GM23248 (cell line): ENCODE results near the gene HSPA12B. TPM values are rescaled to one million over a fixed set of nuclear protein-coding genes. Genes with fewer than 3 reads are reported as not detected.

Source experiments
- DNase-seq: peaks from one replicate; pipeline ENCODE4 v3.0.0-alpha.2; 2015
- H2AFZ ChIP-seq: fragments of 200-600 bp; sonication (generic); 2 replicates; pipeline ENCODE4 v1.6.1; 2016; ENCODE audit warnings: antibody characterized with exemption
- H3F3A ChIP-seq: fragments of 200-600 bp; sonication (generic); 2 replicates; pipeline ENCODE4 v1.6.1; 2016; ENCODE audit warnings: mild to moderate bottlenecking, antibody characterized with exemption, mixed run types; ENCODE audit not compliant: insufficient read depth
- H3K27ac ChIP-seq: fragments of 200-600 bp; sonication (generic); 2 replicates; pipeline ENCODE4 v1.5.1; 2016; ENCODE audit warnings: mild to moderate bottlenecking
- H3K27me3 ChIP-seq: fragments of 200-600 bp; sonication (generic); replicated peaks from 2 replicates; pipeline ENCODE4 v1.6.1; 2016; ENCODE audit warnings: mild to moderate bottlenecking; ENCODE audit not compliant: insufficient read depth
- H3K36me3 ChIP-seq: fragments of 200-600 bp; sonication (generic); 2 replicates; pipeline ENCODE4 v1.6.1; 2016; ENCODE audit warnings: low read depth, mild to moderate bottlenecking
- H3K4me1 ChIP-seq: fragments of 200-600 bp; sonication (generic); 2 replicates; pipeline ENCODE4 v1.6.1; 2016; ENCODE audit warnings: mild to moderate bottlenecking; ENCODE audit not compliant: insufficient read depth
- H3K4me2 ChIP-seq: fragments of 200-600 bp; sonication (generic); one replicate; pipeline ENCODE4 v1.6.1; 2016; ENCODE audit warnings: mild to moderate bottlenecking; ENCODE audit not compliant: unreplicated experiment
- H3K4me3 ChIP-seq: fragments of 200-600 bp; sonication (generic); 2 replicates; pipeline ENCODE4 v1.5.1; 2016; ENCODE audit warnings: mild to moderate bottlenecking
- H3K79me2 ChIP-seq: fragments of 200-600 bp; sonication (generic); 2 replicates; pipeline ENCODE4 v1.6.1; 2016; ENCODE audit warnings: mild to moderate bottlenecking; ENCODE audit not compliant: insufficient read depth
- H3K9ac ChIP-seq: fragments of 200-600 bp; sonication (generic); 2 replicates; pipeline ENCODE4 v1.6.1; 2016; ENCODE audit warnings: mild to moderate bottlenecking
- H3K9me2 ChIP-seq: fragments of 200-600 bp; sonication (generic); 2 replicates; pipeline ENCODE4 v1.6.1; 2016; ENCODE audit warnings: mixed run types, mild to moderate bottlenecking, moderate library complexity; ENCODE audit not compliant: insufficient read depth
- H3K9me3 ChIP-seq: fragments of 200-600 bp; sonication (generic); one replicate; pipeline ENCODE4 v1.6.1; 2017; ENCODE audit warnings: low read depth
- H4K20me1 ChIP-seq: fragments of 200-600 bp; sonication (generic); 2 replicates; pipeline ENCODE4 v1.6.0; 2016; ENCODE audit not compliant: insufficient read depth
- EZH2 ChIP-seq: fragments of 200-600 bp; sonication (generic); IDR thresholded peaks from 2 replicates; pipeline ENCODE4 v1.6.1; 2018; ENCODE audit warnings: antibody characterized with exemption, mild to moderate bottlenecking; ENCODE audit not compliant: insufficient read depth, poor library complexity, severe bottlenecking
- EZH2phosphoT487 ChIP-seq: fragments of 200-600 bp; sonication (generic); IDR thresholded peaks from 2 replicates; pipeline ENCODE4 v1.6.1; 2018; ENCODE audit warnings: antibody characterized with exemption, moderate library complexity, mild to moderate bottlenecking, low read depth; ENCODE audit not compliant: insufficient read depth
- WGBS, 2 experiments: methylation state at CpG; one replicate each; pipeline ENCODE4 v1.1.6; 2015 to 2017; ENCODE audit warnings: low lambda C conversion rate in 2 of 2, low coverage in 1 of 2; ENCODE audit errors: missing lambda C conversion rate in 2 of 2; 5-methylcytosine and 5-hydroxymethylcytosine counted together
- in situ Hi-C: fragments of 300-500 bp; cut with MboI; formaldehyde crosslinking; loops from 2 replicates; pipeline ENCODE4 v1.15.0; 2020
- polyA plus RNA-seq: library from polyadenylated mRNA; unstranded; fragments of >200 nt; fragmentation: Nextera tagmentation; extraction: Ambion mirVana; gene quantifications from 2 replicates; pipeline ENCODE4 v1.2.1, GENCODE V29; 2016
- total RNA-seq: library from RNA; depleted of rRNA; stranded (reverse); fragments of >200 nt; shearing (Covaris generic); gene quantifications from 2 replicates; pipeline ENCODE4 v1.2.3, GENCODE V29; 2014

HSPA12B gene
- total and polyA plus RNA-seq, 2 experiments from 2014 or later = 0.11 TPM; not detected in 1

GRCh38 chr20:3785240-3786125 is 53.0 kb downstream of the HSPA12B start:
- Histone ChIP-seq H3K4me1 (peaks cover 18% of the 10 kb centered on the region), H3K79me2 (peaks cover 38% of the 10 kb centered on the region), H3K36me3 (no peaks in the 10 kb centered on the region; the same call in 1 of the 2 replicates), H3K4me3 (peak overlapping the region; percentile 83), H3K9me2 (no peaks in the 10 kb centered on the region), H3F3A (peaks cover 24% of the 10 kb centered on the region), H3K27me3 (no peaks in the 10 kb centered on the region), H2AFZ (no peak overlapping the region), H3K9me3 (no peaks in the 10 kb centered on the region), H3K27ac (peak overlapping the region; percentile 54), H3K9ac (peak overlapping the region; percentile 75), H4K20me1 (no peaks in the 10 kb centered on the region; the same call in 1 of the 2 replicates), H3K4me2 (peak overlapping the region; percentile 79)
- in situ Hi-C loops = no loop called here
- peak; percentile 61 for DNase-seq
- no peak for TF ChIP-seq EZH2
- no peak for TF ChIP-seq EZH2phosphoT487
- WGBS, 2 experiments = 6 to 7% methylated on average over 64 to 65 of the region's 79 CpGs

GRCh38 chr20:3786126-3786484 is 53.6 kb downstream of the HSPA12B start:
- Histone ChIP-seq H3F3A (peaks cover 18% of the 10 kb centered on the region), H3K9me3 (no peaks in the 10 kb centered on the region), H3K4me1 (peaks cover 18% of the 10 kb centered on the region), H3K4me3 (peak overlapping the region; percentile 83), H3K27me3 (no peaks in the 10 kb centered on the region), H3K4me2 (peak overlapping the region; percentile 79), H3K9ac (peak overlapping the region; percentile 75), H3K9me2 (no peaks in the 10 kb centered on the region), H3K27ac (peak overlapping the region; percentile 54), H2AFZ (no peak overlapping the region), H3K79me2 (peaks cover 38% of the 10 kb centered on the region), H3K36me3 (no peaks in the 10 kb centered on the region; the same call in 1 of the 2 replicates), H4K20me1 (no peaks in the 10 kb centered on the region; the same call in 1 of the 2 replicates)
- no peak for TF ChIP-seq EZH2phosphoT487
- TF ChIP-seq EZH2 = no peak
- in situ Hi-C loops = no loop called here
- 1 to 2% methylated on average over 24 to 32 of the region's 35 CpGs for WGBS, 2 experiments
- DNase-seq = peak; percentile 83

GRCh38 chr20:3786665-3787323 is 54.3 kb downstream of the HSPA12B start, which contains the start of gene CENPB:
TSS of gene CENPB (minus strand) at chr20:3786740. CDS start at chr20:3786483, 257 bp downstream.
- H3K27ac ChIP-seq = peak within 1 kb of the TSS; percentile 54
- H3F3A ChIP-seq = peaks cover 14% of the 10 kb centered on the region
- H3K36me3 ChIP-seq = no peaks in the 10 kb centered on the region; the same call in 1 of the 2 replicates
- in situ Hi-C loops = no loop called here
- no peaks in the 10 kb centered on the region for H3K9me2 ChIP-seq
- 4 to 10% methylated on average over 22 to 52 of the region's 70 CpGs for WGBS, 2 experiments
- H3K79me2 ChIP-seq = peaks cover 38% of the 10 kb centered on the region
- H3K9ac ChIP-seq = peak within 1 kb of the TSS; percentile 75
- H4K20me1 ChIP-seq = no peaks in the 10 kb centered on the region; the same call in 1 of the 2 replicates
- peaks cover 18% of the 10 kb centered on the region for H3K4me1 ChIP-seq
- H3K9me3 ChIP-seq = no peaks in the 10 kb centered on the region
- H3K27me3 ChIP-seq = no peaks in the 10 kb centered on the region
- H2AFZ ChIP-seq = peak within 1 kb of the TSS; percentile 44
- peak within 1 kb of the TSS; percentile 83 for H3K4me3 ChIP-seq
- no peak for TF ChIP-seq EZH2phosphoT487
- no peak for TF ChIP-seq EZH2
- H3K4me2 ChIP-seq = peak within 1 kb of the TSS; percentile 84
- peak; percentile 95 for DNase-seq

- WGBS, 2 experiments = 70 to 71% methylated on average over 5 of the region's 5 CpGs
- H3K9me2 ChIP-seq = no peaks in the 10 kb centered on the region
- H3K9me3 ChIP-seq = no peaks in the 10 kb centered on the region
- H3F3A ChIP-seq = peaks cover 7% of the 10 kb centered on the region
- H3K9ac ChIP-seq = peak overlapping the region; percentile 39; the same call in 1 of the 2 replicates
- H3K79me2 ChIP-seq = peaks cover 36% of the 10 kb centered on the region
- H3K4me3 ChIP-seq = peak overlapping the region; percentile 63
- H3K4me2 ChIP-seq = peak overlapping the region; percentile 84
- in situ Hi-C loops = no loop called here
- H2AFZ ChIP-seq = peak overlapping the region; percentile 44
- H4K20me1 ChIP-seq = no peaks in the 10 kb centered on the region; the same call in 1 of the 2 replicates
- H3K27ac ChIP-seq = no peak overlapping the region
- peaks cover 18% of the 10 kb centered on the region for H3K4me1 ChIP-seq
- no peak for TF ChIP-seq EZH2
- TF ChIP-seq EZH2phosphoT487 = no peak
- H3K36me3 ChIP-seq = no peaks in the 10 kb centered on the region; the same call in 1 of the 2 replicates
- H3K27me3 ChIP-seq = no peaks in the 10 kb centered on the region
- DNase-seq = peak; percentile 26
These were observed 55.0 kb downstream of the HSPA12B start for GRCh38 chr20:3787324-3788014.
